G401.6 (cell line): ENCODE results near the gene ANO7.
A peak's percentile ranks its signal among the peaks of the same experiment; 100 is the strongest.

Experiments
- FAIRE-seq: peaks from 2 replicates; lab custom pipeline; 2012; peaks lifted over from hg19 to GRCh38; lab: Jason Lieb, UNC

The ANO7 gene

GRCh38 chr2:241208058-241208457 lies 19.6 kb downstream of the ANO7 start:
- no peak for FAIRE-seq

- FAIRE-seq: no peak
These were observed 20.8 kb downstream of the ANO7 start for GRCh38 chr2:241209271-241209670.

GRCh38 chr2:241211276-241211675 lies 22.8 kb downstream of the ANO7 start:
- FAIRE-seq: no peak

GRCh38 chr2:241213041-241213440 lies 24.6 kb downstream of the ANO7 start:
- no peak for FAIRE-seq

- FAIRE-seq: no peak
These were observed 25.1 kb downstream of the ANO7 start for GRCh38 chr2:241213567-241213966.

- no peak for FAIRE-seq
These were observed 25.7 kb downstream of the ANO7 start for GRCh38 chr2:241214209-241214608.

- FAIRE-seq: no peak
These were observed 26.3 kb downstream of the ANO7 start for GRCh38 chr2:241214766-241215165.

- FAIRE-seq: no peak
These were observed 26.9 kb downstream of the ANO7 start for GRCh38 chr2:241215421-241215820.

- FAIRE-seq: no peak
These were observed 27.8 kb downstream of the ANO7 start for GRCh38 chr2:241216211-241216761.

GRCh38 chr2:241217320-241218031 lies 29.0 kb downstream of the ANO7 start:
- no peak for FAIRE-seq

GRCh38 chr2:241218131-241219029 lies 29.9 kb downstream of the ANO7 start:
- FAIRE-seq: peak; percentile 27

- no peak for FAIRE-seq
These were observed 30.5 kb downstream of the ANO7 start for GRCh38 chr2:241219030-241219382.

- FAIRE-seq: no peak
These were observed 31.4 kb downstream of the ANO7 start for GRCh38 chr2:241219856-241220356.

GRCh38 chr2:241223211-241224017 lies 34.9 kb downstream of the ANO7 start:
- no peak for FAIRE-seq

GRCh38 chr2:241224018-241224850 lies 35.8 kb downstream of the ANO7 start:
- no peak for FAIRE-seq

GRCh38 chr2:241224851-241225438 lies 36.5 kb downstream of the ANO7 start:
- FAIRE-seq: no peak

- no peak for FAIRE-seq
These were observed 37.1 kb downstream of the ANO7 start for GRCh38 chr2:241225545-241225944.

GRCh38 chr2:241225983-241226382 lies 37.5 kb downstream of the ANO7 start:
- no peak for FAIRE-seq

- FAIRE-seq: no peak
These were observed 38.5 kb downstream of the ANO7 start for GRCh38 chr2:241226723-241227572.

GRCh38 chr2:241227594-241227993 lies 39.1 kb downstream of the ANO7 start:
- FAIRE-seq: no peak
